Lower leg skin (tissue), 4 donors: ENCODE measurements around the gene RNF224. TPM values are rescaled to one million over a fixed set of nuclear protein-coding genes. Genes with fewer than 3 reads are reported as not detected.

ENCODE experiments used
- DNase-seq, 2 donors: peaks; one replicate each; pipeline ENCODE4 v3.0.0-alpha.2; 2019; ENCODE audit warnings: low spot score in 2 of 2
- H3K4me3 ChIP-seq: fragments of 200-600 bp; sonication (generic); 2 replicates; pipeline ENCODE4 v1.5.1; 2017; ENCODE audit warnings: mild to moderate bottlenecking, low read depth; ENCODE audit not compliant: poor library complexity, severe bottlenecking
- CTCF ChIP-seq, 3 donors: fragments of 450-650 bp; IDR thresholded peaks; one replicate each; pipeline ENCODE4 v1.5.1; 2016; ENCODE audit warnings: antibody characterized with exemption in 3 of 3, mild to moderate bottlenecking in 3 of 3, moderate library complexity in 2 of 3
- POLR2A ChIP-seq, 2 donors: fragments of 450-650 bp; IDR thresholded peaks; one replicate each; pipeline ENCODE4 v1.6.1; 2016 to 2017; ENCODE audit warnings: antibody characterized with exemption in 2 of 2, mild to moderate bottlenecking in 1 of 2, moderate library complexity in 1 of 2
- WGBS, 2 donors: methylation state at CpG; one replicate each; pipeline ENCODE4 v1.1.5; 2018; 5-methylcytosine and 5-hydroxymethylcytosine counted together
- intact Hi-C: fragments of 100-400 bp; cut with DNase I; formaldehyde crosslinking; loops from one replicate; pipeline ENCODE4 v1.15.0; 2023; ENCODE audit warnings: low total_unique reads
- total RNA-seq, 4 donors: library from RNA; depleted of rRNA; stranded (reverse); fragments of >200 nt; gene quantifications; one replicate each; pipeline ENCODE4 v1.1.0, GENCODE V29; 2016

Gene RNF224
- total RNA-seq, 4 donors from 2014 or later: 0.25 to 3.2 (median 2.4) TPM; not detected in 1

DNA sequence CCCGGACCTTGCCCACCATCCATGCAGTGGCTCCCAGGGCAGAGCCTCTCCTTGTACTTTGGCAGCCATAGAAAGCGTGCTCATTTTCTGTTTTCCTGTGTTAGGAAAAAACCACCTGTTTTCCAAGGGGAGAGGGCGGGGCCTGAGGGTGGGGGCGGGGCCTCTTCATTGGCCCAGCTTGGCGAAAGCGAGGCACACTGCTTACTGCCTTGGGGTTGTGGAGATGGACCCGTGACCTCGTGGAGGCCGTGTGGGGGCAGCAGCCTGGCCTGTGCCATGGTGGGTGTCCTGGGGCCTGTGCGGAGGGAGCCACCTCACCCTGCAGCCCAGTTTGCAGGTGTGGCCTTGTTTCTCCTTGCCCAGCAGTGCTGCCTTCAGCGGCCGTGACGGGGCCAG is 45.8 kb downstream of the RNF224 start:
- 69 to 88% methylated on average over 13 of the region's 13 CpGs for WGBS, 2 donors
- no peak overlapping the region for H3K4me3 ChIP-seq
- no peak for TF ChIP-seq CTCF (IDR thresholded peaks at IDR 0.05)
- no peak for TF ChIP-seq POLR2A (IDR thresholded peaks at IDR 0.05)
- intact Hi-C loops: no loop called here
- no peak for DNase-seq

- intact Hi-C loops: no loop called here
- 45 to 77% methylated on average over 9 of the region's 15 CpGs for WGBS, 2 donors
These were observed 46.5 kb downstream of the RNF224 start for GRCh38 chr9:137273611-137274320.

DNA sequence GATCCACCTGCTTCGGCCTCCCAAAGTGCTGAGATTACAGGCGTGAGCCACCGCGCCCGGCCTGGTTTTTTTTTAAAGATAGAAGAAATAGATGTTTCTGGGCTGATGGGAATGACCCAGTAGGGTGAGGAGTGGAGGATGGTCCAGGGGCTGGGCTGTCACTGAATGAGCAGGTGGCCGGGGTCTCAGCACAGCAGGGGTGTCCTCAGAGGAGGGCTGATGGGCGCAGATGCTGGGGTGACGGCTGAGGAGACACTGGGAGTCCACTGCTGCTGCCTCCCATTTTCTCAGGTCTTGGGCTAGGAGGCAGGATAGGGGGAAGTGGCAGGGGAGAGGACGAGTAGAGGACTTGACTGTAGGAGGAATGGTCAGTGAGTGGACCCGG is 47.9 kb downstream of the RNF224 start:
- DNase-seq: no peak
- intact Hi-C loops: no loop called here
- H3K4me3 ChIP-seq: no peak overlapping the region
- WGBS, 2 donors: 76 to 83% methylated on average over 10 of the region's 10 CpGs
- no peak for TF ChIP-seq POLR2A (IDR thresholded peaks at IDR 0.05)

More at GRCh38 chr9:137273611-137274320, 46.5 kb downstream of the RNF224 start:
- H3K4me3 ChIP-seq: no peak overlapping the region
- no peak for TF ChIP-seq CTCF (IDR thresholded peaks at IDR 0.05)
- no peak for TF ChIP-seq POLR2A (IDR thresholded peaks at IDR 0.05)
- DNase-seq: no peak

DNA sequence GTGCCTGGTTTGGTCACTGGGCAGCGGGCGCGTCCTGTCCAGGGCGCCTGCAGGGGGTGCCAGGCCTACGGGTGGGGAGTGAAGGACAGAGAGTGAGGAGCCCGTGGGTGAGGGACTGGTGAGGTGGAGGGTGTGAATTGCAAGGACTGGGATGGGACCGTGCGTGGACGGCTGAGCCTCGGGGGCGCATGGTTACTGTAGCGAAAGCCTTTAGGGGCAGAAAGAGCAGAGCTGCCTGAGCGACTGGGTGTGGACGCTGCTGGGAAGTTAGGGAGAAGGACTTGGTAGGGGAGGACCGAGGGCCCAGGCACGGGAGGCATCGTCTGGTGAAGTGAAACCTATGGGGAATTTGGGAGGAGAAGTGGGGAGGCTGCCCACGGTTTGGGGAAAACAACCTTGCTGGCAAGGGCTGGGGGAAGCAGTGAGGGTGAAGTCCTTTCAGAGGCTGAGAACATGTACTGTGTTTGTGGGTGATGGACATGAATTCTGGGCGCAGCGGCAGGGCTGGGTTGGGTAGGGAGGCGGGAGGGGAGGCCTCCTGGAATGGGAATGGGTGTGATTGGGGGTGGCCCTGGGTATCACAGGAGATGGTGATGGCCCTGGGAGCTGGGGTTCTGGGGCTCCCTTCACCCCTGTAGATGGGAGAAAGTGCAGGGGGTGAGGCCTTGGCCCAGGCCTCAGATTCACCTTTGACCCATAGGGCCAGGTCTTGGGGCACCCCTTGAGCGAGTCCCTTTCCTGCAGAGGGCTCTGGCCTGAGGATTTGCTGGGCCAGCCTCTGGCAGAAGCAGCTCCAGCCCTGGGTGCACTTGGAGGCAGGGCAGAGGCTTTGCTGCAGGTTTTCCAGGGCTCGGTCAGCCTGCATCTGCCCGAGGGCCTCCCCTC is 48.5 kb downstream of the RNF224 start:
- no peak for DNase-seq
- 68 to 69% methylated on average over 23 of the region's 24 CpGs for WGBS, 2 donors
- intact Hi-C loops: no loop called here
- H3K4me3 ChIP-seq: no peak overlapping the region
- no peak for TF ChIP-seq POLR2A (IDR thresholded peaks at IDR 0.05)
- no peak for TF ChIP-seq CTCF (IDR thresholded peaks at IDR 0.05)

DNA sequence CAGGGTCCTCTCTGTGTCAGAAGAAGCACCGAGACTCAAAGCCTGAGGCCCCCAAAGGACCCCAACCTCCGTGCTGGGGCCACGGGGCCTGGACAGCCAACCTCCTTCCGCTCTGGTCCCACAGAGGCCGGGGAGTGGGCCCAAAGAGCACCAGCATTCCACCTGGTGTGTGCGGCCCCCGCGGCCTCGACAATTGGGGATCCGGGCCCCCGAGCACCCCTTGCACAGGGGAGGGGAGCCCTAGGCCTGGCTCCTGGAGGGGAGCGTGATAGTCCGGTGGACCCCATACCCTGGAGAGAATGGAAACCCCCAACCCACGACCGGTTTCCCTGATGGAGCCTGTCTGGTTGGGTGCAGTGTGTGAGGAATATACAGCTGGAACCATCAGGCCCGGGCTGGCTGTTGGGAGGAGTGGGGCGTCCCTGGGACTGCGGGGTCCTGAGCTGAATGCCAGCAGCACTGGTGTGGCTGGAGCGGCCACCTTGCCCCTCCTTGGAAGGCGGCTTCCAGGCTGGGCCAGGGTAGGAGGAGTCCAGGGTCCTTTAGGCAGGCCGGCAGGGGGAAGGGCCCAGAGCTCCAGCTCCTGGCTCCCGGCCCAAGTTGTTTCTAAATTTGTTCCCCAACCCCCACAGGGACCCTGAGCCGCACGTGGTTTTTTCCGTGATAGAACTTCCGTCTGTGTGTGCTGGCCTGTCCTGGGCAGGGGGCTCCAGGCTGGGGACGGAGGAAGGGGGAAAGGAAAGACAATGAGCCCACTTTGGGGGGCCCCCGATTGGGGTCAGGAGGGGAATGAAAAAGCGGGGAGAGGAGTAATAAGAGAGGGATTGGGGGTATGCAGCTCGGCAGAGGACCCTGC is 49.4 kb downstream of the RNF224 start:
- WGBS, 2 donors: 47 to 49% methylated on average over 24 to 26 of the region's 30 CpGs
- DNase-seq: peak in 1 of 2 donors; percentile 93
- peak overlapping the region; percentile 5 for H3K4me3 ChIP-seq
- intact Hi-C loops: no loop called here
- TF ChIP-seq POLR2A (IDR thresholded peaks at IDR 0.05): no peak

- peak within 1 kb of the TSS; percentile 18 for H3K4me3 ChIP-seq
- TF ChIP-seq POLR2A (IDR thresholded peaks at IDR 0.05) (no peak), CTCF (IDR thresholded peaks at IDR 0.05) (no peak)
- DNase-seq: peak in 1 of 2 donors; percentile 96
- intact Hi-C loops: no loop called here
- 18 to 34% methylated on average over 7 to 23 of the region's 25 CpGs for WGBS, 2 donors
These were observed 50.2 kb downstream of the RNF224 start, which contains the start of gene TOR4A for GRCh38 chr9:137277329-137278041. TOR4A (plus strand) TSS chr9:137277726; CDS start chr9:137278690, 964 bp downstream.
